ENCODE data around the gene AZU1.
"Not testable (repeated sequence)": the region's sequence is repeated elsewhere in the genome, so short reads cannot be mapped to it uniquely, and the experiment has no call there.

AZU1 gene

DNA sequence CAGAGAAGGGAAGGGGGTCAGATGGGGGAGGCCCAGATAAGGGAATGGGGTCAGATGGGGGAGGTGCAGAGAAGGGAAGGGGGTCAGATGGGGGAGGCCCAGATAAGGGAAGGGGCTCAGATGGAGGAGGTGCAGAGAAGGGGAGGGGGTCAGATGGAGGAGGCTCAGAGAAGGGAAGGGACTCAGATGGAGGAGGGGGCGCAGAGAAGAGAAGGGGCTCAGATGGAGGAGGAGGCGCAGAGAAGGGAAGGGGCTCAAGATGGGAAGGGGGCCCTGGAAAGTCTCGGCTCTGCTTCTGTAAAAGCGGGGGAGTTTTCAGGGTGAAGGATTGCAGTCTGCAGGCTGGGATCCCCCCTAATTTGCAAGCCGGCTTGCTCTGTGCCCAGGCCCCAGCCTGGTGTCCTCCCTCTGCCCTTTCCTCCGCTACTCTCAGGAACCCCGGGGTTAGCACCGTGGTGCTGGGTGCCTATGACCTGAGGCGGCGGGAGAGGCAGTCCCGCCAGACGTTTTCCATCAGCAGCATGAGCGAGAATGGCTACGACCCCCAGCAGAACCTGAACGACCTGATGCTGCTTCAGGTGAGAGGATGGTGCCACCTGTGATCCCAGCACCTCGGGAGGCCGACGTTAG is 1.6 kb downstream of the AZU1 start:
- no peak for TF ChIP-seq ZFX (IDR thresholded peaks at IDR 0.05)
- TF ChIP-seq, protein P1, sequence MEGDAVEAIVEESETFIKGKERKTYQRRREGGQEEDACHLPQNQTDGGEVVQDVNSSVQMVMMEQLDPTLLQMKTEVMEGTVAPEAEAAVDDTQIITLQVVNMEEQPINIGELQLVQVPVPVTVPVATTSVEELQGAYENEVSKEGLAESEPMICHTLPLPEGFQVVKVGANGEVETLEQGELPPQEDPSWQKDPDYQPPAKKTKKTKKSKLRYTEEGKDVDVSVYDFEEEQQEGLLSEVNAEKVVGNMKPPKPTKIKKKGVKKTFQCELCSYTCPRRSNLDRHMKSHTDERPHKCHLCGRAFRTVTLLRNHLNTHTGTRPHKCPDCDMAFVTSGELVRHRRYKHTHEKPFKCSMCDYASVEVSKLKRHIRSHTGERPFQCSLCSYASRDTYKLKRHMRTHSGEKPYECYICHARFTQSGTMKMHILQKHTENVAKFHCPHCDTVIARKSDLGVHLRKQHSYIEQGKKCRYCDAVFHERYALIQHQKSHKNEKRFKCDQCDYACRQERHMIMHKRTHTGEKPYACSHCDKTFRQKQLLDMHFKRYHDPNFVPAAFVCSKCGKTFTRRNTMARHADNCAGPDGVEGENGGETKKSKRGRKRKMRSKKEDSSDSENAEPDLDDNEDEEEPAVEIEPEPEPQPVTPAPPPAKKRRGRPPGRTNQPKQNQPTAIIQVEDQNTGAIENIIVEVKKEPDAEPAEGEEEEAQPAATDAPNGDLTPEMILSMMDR (conservative IDR thresholded peaks at IDR 0.05), result no peak

DNA sequence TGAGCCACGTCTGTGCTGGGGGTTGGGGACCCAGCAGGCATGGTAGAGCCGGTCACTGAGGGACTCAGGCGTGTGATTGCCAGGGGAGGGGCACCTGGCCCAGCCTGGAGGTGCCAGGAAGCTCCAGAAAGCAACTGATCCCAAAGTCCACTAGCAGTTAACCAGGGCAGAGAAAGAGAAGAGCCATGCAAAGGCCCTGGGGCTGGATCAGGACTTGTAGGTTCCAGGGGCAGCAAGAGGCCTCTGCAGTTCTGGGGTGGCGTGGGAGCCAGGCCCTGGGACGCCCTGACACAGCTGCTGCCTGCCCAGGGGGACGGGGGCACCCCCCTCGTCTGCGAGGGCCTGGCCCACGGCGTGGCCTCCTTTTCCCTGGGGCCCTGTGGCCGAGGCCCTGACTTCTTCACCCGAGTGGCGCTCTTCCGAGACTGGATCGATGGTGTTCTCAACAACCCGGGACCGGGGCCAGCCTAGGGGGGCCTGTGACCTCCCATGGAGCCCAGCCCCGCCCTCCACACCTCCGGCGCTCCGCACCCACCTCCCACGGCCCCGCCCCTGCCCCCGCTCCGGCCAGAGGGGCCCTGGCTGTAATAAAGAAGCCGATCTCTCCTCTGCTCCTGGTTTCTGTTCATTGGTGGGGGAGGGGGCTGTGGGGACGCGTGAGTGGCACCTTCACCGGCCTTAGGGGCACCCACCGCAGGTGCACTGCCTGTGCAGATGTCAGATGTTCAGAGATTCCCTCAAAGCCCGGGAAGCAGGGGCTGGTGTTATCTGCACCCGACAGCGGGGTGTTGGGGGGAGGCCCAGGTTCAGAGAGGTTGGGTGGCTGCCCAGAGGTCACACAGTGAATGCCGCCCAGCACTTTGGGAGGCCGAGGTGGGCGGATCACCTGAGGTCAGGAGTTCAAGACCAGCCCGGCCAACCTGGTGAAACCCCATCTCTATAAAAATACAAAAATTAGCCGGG is 4.1 kb downstream of the AZU1 start:
- TF ChIP-seq ZFX (IDR thresholded peaks at IDR 0.05), result no peak; the same call in 1 of the 2 replicates
- TF ChIP-seq, protein P1 (conservative IDR thresholded peaks at IDR 0.05), result no peak
- H3K27ac ChIP-seq, result no peak overlapping the region

More for the DNA sequence above, 1.6 kb downstream of the AZU1 start:
- H3K27ac ChIP-seq, result no peak overlapping the region

DNA sequence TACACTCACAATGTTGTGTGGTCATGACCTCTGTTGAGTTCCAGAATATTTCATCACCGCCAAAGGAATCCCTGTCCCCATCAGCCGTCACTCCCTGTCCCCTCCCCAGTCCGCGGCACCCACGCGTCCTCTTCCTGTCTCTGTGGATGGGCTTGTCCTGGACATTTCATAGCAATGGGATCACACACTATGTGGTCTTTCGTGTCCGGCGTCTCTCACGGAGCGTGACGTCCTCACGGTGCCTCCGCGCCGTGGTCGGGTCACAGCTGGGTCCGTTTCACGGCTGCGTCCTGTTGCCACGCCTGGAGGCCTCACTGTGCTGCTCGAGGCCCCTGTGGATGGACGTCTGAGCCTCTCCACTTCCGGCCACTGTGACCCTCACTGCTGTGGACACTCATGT is 6.6 kb downstream of the AZU1 start:
- H3K27ac ChIP-seq, result no peak overlapping the region
- TF ChIP-seq, protein P1 (conservative IDR thresholded peaks at IDR 0.05), result no peak
- no peak for TF ChIP-seq ZFX (IDR thresholded peaks at IDR 0.05)

DNA sequence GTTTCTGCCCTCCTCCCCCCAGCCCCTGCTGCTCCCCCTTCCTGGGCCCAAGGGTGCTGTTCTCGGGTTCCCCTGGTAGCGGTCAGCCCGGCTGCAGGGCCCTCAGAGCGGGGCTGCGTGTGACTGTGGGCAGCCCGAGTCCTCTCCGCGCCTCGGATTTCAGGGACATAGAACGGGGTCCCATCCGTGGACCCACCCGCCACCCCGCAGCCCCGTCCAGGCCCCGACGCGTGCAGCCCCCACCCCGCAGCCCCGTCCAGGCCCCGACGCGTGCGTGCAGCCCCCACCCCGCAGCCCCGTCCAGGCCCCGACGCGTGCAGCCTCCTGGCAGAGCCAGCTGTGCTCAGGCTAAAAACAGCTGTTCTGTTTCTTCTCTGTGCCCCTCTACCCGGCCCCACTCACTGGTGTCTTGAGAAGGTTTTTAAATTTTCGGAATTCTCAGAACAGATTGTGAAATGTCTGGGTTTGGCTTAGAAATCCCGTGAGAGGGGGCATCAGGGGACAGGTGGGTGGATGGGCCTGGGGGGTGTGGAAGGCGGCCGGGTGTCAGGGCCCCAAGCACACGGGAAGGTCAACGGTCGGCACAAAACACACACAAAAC is 7.7 kb downstream of the AZU1 start:
- no peak overlapping the region for H3K27ac ChIP-seq
- TF ChIP-seq, protein P1 (conservative IDR thresholded peaks at IDR 0.05), result no peak
- no peak for TF ChIP-seq ZFX (IDR thresholded peaks at IDR 0.05)

DNA sequence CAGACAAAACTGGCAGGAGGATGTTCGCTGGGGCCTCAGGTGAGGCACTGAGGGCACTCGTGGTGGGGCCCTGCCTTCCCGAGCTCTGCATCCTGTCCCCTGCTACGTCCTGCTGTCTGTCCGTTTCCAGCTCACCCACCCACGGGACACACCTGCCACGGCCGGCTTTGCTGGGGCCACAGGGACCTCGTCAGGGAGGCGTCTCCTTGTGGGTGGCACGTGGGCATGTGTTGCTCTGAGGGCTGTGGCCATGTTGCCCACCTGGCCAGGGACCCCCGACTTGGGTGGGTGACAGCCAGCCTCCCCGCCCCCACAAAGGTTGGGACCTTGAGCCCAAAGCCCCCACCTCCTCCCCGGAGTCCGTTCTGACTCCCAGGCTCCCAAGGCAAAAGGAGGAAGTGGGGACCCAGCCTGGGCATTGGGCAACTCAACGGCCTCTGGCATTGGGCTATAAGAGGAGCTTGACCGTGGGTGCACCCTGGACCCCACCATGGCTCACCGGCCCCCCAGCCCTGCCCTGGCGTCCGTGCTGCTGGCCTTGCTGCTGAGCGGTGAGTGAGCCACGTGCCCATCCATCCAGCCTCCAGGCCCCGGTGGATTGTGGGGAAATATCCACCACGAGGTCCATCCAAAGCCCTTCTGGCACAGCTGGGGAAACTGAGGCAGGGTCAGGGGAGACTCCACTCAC is 13.0 kb downstream of the AZU1 start, which contains the start of gene PRTN3:
Gene PRTN3 (plus strand): TSS at position 481 of the 688 bp plus-strand sequence. CDS start 10 bp downstream, at position 491.
- TF ChIP-seq, protein P1 (conservative IDR thresholded peaks at IDR 0.05), result no peak
- no peak for TF ChIP-seq ZFX (IDR thresholded peaks at IDR 0.05)
- no peak within 1 kb of the TSS for H3K27ac ChIP-seq

DNA sequence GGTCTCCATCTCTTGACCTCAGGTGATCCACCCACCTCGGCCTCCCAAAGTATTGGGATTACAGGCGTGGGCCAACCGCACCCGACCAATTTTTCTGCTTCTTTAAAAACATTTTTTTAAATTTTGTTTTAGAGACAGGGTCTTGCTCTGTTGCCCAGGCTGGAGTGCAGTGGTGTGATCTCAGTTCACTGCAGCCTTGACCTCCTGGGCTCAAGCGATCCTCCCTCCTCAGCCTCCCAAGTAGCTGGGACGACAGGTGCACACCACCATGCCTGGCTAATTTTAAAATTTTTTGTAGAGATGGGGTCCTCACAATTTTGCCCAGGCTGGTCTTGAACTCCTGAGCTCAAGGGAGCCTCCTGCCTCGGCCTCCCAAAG is 15.2 kb downstream of the AZU1 start:
- not testable (repeated sequence) for H3K27ac ChIP-seq

DNA sequence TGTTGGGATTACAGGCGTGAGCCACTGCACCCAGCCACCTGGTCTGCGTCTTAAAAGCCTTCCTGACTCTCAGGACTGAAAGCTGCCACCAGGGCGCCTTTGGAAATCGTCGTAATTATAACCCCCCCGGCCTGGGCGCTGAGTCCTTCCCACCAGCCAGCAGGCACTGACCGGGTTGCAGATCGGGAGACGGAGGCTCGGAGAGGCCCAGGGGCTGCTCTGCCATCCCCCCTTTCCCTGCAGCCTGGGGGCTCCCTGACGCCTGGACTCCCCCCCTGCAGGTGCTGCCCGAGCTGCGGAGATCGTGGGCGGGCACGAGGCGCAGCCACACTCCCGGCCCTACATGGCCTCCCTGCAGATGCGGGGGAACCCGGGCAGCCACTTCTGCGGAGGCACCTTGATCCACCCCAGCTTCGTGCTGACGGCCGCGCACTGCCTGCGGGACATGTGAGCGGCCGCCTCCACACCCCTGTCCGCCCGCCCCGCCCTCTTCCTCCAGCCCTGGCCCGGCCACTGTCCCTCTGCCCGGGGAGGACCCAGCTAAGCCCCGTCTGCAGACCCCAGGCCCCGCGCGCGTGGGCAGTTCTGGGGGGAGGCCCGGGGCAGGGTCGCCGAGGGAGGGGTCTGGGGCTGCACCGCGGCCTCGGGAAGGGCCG is 15.7 kb downstream of the AZU1 start:
- TF ChIP-seq, protein P1 (conservative IDR thresholded peaks at IDR 0.05), result no peak
- TF ChIP-seq ZFX (IDR thresholded peaks at IDR 0.05), result no peak
- no peak overlapping the region for H3K27ac ChIP-seq
